Measurements from ENCODE around the gene OR5C1. TPM values are rescaled to one million over a fixed set of nuclear protein-coding genes. Genes with fewer than 3 reads are reported as not detected.

OR5C1 gene
- polyA plus RNA-seq, result not detected

DNA sequence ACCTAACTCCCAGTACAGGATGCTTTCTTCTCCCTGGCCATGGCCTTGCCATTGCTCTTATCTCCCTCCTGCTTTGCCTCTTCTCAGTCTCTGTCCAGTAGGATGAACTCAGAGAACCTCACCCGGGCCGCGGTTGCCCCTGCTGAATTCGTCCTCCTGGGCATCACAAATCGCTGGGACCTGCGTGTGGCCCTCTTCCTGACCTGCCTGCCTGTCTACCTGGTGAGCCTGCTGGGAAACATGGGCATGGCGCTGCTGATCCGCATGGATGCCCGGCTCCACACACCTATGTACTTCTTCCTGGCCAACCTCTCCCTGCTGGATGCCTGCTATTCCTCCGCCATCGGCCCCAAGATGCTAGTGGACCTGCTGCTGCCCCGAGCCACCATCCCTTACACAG, at the start of gene OR5C1:
OR5C1 (plus strand) TSS at position 103 of the 400 bp plus-strand sequence; CDS start at position 103, 0 bp downstream.
- Mint-ChIP-seq H3K4me1 (no peaks in the 10 kb centered on the region), H3K4me3 (no peak within 1 kb of the TSS), H3K9me3 (no peaks in the 10 kb centered on the region), H3K27me3 (ENCODE audit: low read depth in 3 of 3) (peaks cover 0 to 4% (median 4%) of the 10 kb centered on the region in 3 donors), H3K36me3 (peaks cover 0 to 3% (median 0%) of the 10 kb centered on the region in 3 donors), H3K27ac (no peak within 1 kb of the TSS)
- no peak for DNase-seq

DNA sequence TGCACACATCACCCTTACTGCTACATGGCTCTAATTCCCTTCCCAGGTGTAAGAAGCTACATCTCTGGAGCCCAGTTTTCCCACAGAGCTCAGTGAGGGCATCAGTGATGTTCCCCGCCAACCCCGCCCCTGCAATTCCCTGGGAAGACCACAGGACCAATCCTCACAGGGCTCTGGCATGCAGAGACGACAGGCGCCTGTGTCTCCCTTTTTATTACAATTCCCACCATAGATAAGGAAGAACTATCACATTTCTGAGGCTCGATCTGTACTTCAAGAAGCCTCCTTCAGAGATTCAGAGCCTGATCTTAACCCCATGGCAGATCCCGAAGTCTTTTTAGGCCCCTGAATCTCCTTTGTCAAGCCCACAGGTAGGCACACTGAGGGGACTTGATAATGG, 46.7 kb upstream of the OR5C1 start, which contains the start of gene OR1L6:
OR1L6 (plus strand) TSS at position 301 of the 400 bp plus-strand sequence. CDS start 7,545 bp downstream, outside the sequence.
- DNase-seq, result no peak
- peaks cover 0 to 3% (median 2%) of the 10 kb centered on the region in 3 donors for H3K27me3 Mint-ChIP-seq (ENCODE audit: low read depth in 3 of 3)
- H3K4me1 Mint-ChIP-seq, result no peaks in the 10 kb centered on the region
- H3K9me3 Mint-ChIP-seq, result peaks cover 3 to 15% (median 7%) of the 10 kb centered on the region in 6 donors
- no peak within 1 kb of the TSS for H3K27ac Mint-ChIP-seq
- H3K36me3 Mint-ChIP-seq, result peaks cover 0 to 3% (median 0%) of the 10 kb centered on the region in 3 donors
- no peak within 1 kb of the TSS for H3K4me3 Mint-ChIP-seq

DNA sequence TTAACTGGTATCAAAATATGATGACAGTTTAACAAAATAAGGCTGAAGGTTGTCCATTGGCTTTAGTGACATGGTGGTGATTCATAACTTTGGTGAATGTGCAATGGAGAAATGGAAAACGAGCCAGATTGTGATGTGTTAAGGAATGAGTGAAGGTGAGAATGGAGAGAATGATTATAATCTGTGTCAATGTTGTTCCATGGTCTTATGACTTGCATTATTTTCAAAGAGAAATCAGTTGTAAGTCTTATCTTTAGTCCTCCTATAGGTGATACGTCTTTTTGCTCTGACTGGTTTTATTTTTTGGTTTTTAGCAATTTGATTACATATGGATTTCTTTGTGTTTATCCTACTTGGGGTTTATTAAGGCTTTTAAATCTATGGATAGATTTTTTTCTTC, 33.9 kb upstream of the OR5C1 start:
- no peak for DNase-seq
- Mint-ChIP-seq H3K9me3 (peaks cover 6 to 28% (median 11%) of the 10 kb centered on the region in 6 donors), H3K4me1 (no peaks in the 10 kb centered on the region), H3K36me3 (peaks cover 8 to 18% (median 9%) of the 10 kb centered on the region in 3 donors), H3K27me3 (ENCODE audit: low read depth in 3 of 3) (peaks cover 0 to 10% (median 3%) of the 10 kb centered on the region in 3 donors), H3K27ac (no peak overlapping the region), H3K4me3 (no peak overlapping the region)

DNA sequence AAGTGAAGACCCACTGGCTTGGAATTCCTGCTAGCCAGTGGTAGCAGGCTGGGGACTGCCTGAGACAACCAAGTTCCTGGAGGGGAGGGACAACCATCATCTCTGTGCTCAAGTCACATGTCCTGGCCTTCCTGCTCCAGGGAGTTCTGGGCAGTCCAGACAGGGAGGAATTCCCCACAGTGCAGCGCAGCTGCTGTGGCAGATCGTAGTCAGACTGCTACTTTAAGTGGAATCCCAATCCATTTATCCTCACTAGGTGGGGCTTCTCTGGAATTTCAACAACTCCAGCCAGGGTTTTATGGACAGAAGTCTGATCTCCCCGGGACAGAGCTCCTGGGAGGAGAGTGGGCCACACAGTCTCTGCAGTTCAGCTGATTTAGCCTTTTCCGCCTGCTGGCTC, 20.9 kb upstream of the OR5C1 start:
- H3K4me1 Mint-ChIP-seq, result no peaks in the 10 kb centered on the region
- no peak overlapping the region for H3K4me3 Mint-ChIP-seq
- peaks cover 7 to 12% (median 9%) of the 10 kb centered on the region in 3 donors for H3K36me3 Mint-ChIP-seq
- no peak overlapping the region for H3K27ac Mint-ChIP-seq
- peaks cover 16 to 52% (median 34%) of the 10 kb centered on the region in 6 donors for H3K9me3 Mint-ChIP-seq
- peaks cover 0 to 2% (median 0%) of the 10 kb centered on the region in 3 donors for H3K27me3 Mint-ChIP-seq (ENCODE audit: low read depth in 3 of 3)
- DNase-seq, result no peak

GRCh38 chr9:122777052-122777451, 11.7 kb upstream of the OR5C1 start:
- no peak for DNase-seq
- H3K27me3 Mint-ChIP-seq (ENCODE audit: low read depth in 3 of 3), result peaks cover 2 to 3% (median 3%) of the 10 kb centered on the region in 3 donors
- no peaks in the 10 kb centered on the region for H3K4me1 Mint-ChIP-seq
- H3K27ac Mint-ChIP-seq, result no peak overlapping the region
- H3K4me3 Mint-ChIP-seq, result no peak overlapping the region
- H3K36me3 Mint-ChIP-seq, result no peaks in the 10 kb centered on the region
- H3K9me3 Mint-ChIP-seq, result peaks cover 0 to 15% (median 8%) of the 10 kb centered on the region in 6 donors

DNA sequence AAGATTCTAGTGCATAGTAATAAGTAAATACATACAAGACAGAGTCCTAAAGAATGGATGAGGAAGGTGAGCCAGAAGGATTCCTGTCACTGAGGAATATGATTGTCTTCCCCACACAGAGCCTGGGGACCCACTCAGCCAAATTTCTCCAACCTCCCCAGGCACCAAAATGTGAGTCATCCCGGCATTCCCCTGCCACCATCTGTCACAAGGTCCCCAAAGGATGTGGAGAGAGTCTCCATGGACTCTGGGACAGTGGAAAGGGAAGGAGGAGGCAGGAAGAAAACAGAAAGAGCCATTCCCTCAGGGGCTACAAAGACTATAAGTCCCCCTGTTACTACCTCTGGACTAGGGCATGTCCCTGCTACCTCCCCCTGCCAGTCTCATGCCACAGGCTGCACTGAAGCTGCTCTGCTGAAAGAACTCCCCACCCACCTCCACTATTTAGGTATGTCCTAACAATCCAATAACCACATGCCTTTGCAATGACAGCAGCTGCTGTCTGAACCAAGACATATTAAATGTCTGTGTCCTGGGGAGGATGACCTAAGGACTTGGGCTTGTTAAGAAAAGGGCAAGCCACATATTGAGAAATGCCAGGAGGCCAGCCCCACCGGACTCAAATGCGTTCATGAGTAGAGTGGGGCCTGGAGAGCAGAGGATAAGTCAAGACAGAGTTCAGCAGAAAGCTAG, 10.7 kb upstream of the OR5C1 start:
- no peak for DNase-seq
- H3K27ac Mint-ChIP-seq, result no peak overlapping the region
- H3K4me3 Mint-ChIP-seq, result no peak overlapping the region
- peaks cover 2% of the 10 kb centered on the region in 3 donors for H3K27me3 Mint-ChIP-seq (ENCODE audit: low read depth in 3 of 3)
- no peaks in the 10 kb centered on the region for H3K4me1 Mint-ChIP-seq
- peaks cover 0 to 6% (median 2%) of the 10 kb centered on the region in 6 donors for H3K9me3 Mint-ChIP-seq
- H3K36me3 Mint-ChIP-seq, result no peaks in the 10 kb centered on the region

DNA sequence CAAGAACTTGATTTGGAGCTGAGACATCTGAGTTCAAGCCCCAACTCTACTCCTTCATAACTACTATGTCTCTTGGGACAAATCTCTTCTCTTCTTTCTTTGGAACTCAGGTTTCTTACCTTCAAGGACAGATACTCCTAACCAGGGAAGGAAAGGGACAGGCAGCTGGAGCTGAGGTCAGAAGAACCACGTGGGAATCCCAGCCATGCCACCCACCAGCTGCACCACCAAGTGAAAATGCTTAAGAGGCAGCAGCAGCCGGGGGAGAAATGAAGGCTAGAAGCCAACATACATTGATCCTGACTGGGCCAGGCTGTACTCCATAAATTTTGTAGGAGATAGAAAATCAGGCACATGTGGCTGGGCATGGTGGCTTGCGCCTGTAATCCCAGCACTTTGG, 9.6 kb upstream of the OR5C1 start:
- Mint-ChIP-seq H3K9me3 (no peaks in the 10 kb centered on the region), H3K4me3 (no peak overlapping the region), H3K4me1 (no peaks in the 10 kb centered on the region), H3K27ac (no peak overlapping the region), H3K27me3 (ENCODE audit: low read depth in 3 of 3) (peaks cover 0 to 2% (median 2%) of the 10 kb centered on the region in 3 donors), H3K36me3 (no peaks in the 10 kb centered on the region)
- no peak for DNase-seq

DNA sequence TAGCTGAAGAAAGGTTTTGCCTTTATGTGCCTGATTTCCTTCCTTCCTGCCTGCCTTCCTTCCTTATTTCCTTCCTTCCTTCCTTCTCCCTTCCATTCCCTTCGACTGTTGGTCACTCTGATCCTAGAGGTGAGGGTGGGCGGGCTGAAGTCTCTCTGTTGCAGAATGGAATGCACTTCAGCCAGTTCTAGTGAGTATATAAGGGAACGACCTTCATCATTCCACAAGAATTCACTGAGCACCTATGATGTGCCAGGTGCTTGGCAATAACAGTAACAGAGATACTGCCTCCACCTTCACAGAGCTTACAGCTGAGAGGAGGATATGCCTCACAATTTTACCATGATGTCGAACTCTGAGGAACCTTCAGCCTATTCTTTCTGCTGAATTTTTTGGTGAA, 8.7 kb upstream of the OR5C1 start:
- H3K36me3 Mint-ChIP-seq, result no peaks in the 10 kb centered on the region
- no peaks in the 10 kb centered on the region for H3K9me3 Mint-ChIP-seq
- H3K4me1 Mint-ChIP-seq, result no peaks in the 10 kb centered on the region
- no peak for DNase-seq
- H3K27ac Mint-ChIP-seq, result no peak overlapping the region
- peaks cover 0 to 2% (median 2%) of the 10 kb centered on the region in 3 donors for H3K27me3 Mint-ChIP-seq (ENCODE audit: low read depth in 3 of 3)
- no peak overlapping the region for H3K4me3 Mint-ChIP-seq

GRCh38 chr9:122781671-122782070, 7.1 kb upstream of the OR5C1 start:
- H3K4me3 Mint-ChIP-seq, result no peak overlapping the region
- H3K4me1 Mint-ChIP-seq, result no peaks in the 10 kb centered on the region
- no peak overlapping the region for H3K27ac Mint-ChIP-seq
- no peak for DNase-seq
- no peaks in the 10 kb centered on the region for H3K9me3 Mint-ChIP-seq
- peaks cover 0 to 2% (median 2%) of the 10 kb centered on the region in 3 donors for H3K27me3 Mint-ChIP-seq (ENCODE audit: low read depth in 3 of 3)
- no peaks in the 10 kb centered on the region for H3K36me3 Mint-ChIP-seq

DNA sequence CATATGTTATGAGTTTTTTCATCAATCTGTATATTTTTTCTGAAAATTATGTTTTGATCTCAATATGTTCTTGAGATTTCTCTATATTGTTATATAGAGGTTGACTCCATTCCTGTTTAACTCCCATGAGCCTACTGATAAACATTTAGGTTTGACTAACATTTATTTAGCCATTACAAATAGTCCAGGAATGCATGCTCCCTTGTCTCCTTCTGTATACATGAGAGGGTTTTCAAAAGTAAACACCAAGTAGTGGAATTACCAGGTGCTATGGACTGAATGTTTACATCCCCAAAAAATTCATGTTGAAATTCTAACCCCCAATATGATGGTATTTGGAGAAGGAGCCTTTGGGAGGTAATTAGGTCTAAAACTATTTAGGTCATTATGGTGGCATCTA, 3.5 kb upstream of the OR5C1 start:
- Mint-ChIP-seq H3K36me3 (peaks cover 0 to 3% (median 0%) of the 10 kb centered on the region in 3 donors), H3K4me1 (no peaks in the 10 kb centered on the region), H3K27me3 (ENCODE audit: low read depth in 3 of 3) (no peaks in the 10 kb centered on the region), H3K4me3 (no peak overlapping the region), H3K27ac (no peak overlapping the region), H3K9me3 (no peaks in the 10 kb centered on the region)
- DNase-seq, result no peak

DNA sequence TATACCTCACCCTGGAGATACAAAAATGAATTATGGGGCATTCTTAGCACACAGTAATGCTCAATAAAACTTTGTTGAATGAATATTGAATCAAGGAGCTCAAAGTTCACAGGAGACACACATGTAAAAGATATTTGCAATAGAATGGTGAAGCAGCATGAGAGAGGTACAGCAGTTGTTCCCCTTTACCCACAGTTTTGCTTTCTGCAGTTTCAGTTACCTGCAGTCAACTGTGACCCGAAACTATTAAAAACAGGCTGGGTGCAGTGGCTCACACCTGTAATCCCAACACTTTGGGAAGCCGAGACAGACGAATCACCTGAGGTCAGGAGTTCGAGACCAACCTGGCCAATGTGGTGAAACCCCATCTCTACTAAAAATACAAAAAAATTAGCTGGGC, 2.4 kb upstream of the OR5C1 start:
- Mint-ChIP-seq H3K4me3 (no peak overlapping the region), H3K36me3 (peaks cover 0 to 3% (median 0%) of the 10 kb centered on the region in 3 donors), H3K4me1 (no peaks in the 10 kb centered on the region), H3K27me3 (ENCODE audit: low read depth in 3 of 3) (peaks cover 0 to 3% (median 3%) of the 10 kb centered on the region in 3 donors), H3K9me3 (no peaks in the 10 kb centered on the region), H3K27ac (no peak overlapping the region)
- no peak for DNase-seq

- H3K4me1 Mint-ChIP-seq, result no peaks in the 10 kb centered on the region
- DNase-seq, result no peak
- peaks cover 0 to 4% (median 4%) of the 10 kb centered on the region in 3 donors for H3K27me3 Mint-ChIP-seq (ENCODE audit: low read depth in 3 of 3)
- H3K27ac Mint-ChIP-seq, result no peak overlapping the region
- H3K4me3 Mint-ChIP-seq, result no peak overlapping the region
- no peaks in the 10 kb centered on the region for H3K9me3 Mint-ChIP-seq
- peaks cover 0 to 3% (median 0%) of the 10 kb centered on the region in 3 donors for H3K36me3 Mint-ChIP-seq
Measured at GRCh38 chr9:122789256-122790046, 718 bp downstream of the OR5C1 start.

DNA sequence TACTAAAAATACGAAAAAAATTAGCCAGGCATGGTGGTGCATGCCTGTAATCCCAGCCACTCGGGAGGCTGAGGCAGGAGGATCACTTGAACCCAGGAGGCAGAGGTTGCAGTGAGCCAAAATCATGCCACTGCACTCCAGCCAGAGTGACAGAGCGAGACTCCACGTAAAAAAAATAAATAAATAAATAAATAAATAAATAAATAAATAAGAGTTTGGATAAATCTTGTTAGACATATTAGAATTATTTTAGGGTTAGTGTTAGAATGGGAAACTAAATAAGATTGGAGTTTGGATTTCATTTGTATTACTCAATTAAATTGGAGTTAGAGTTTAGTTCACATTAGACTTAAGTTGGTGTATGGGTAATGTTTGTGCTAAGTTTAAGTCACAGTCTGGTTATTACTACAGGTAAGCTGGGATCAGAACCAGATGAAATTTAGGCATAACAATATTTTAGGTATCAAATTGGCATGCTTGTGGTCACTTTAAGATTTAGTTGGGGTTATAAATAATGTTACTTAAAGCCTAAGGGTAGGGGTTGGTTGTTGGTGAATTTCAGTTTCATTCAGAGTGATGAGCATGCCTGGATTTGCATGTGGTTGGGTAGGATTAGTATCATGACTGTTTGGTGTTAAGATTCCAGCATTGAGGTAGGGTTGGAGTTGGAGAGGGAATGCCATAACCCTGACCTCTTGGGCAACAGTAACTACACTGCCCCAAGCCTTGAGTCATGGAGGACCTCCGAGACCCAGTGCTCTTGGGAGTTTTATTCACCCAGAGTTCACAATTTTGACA, 3.3 kb downstream of the OR5C1 start:
- H3K27ac Mint-ChIP-seq, result no peak overlapping the region
- no peak overlapping the region for H3K4me3 Mint-ChIP-seq
- H3K9me3 Mint-ChIP-seq, result peaks cover 0 to 1% (median 0%) of the 10 kb centered on the region in 6 donors
- H3K4me1 Mint-ChIP-seq, result no peaks in the 10 kb centered on the region
- no peak for DNase-seq
- peaks cover 0 to 5% (median 4%) of the 10 kb centered on the region in 3 donors for H3K27me3 Mint-ChIP-seq (ENCODE audit: low read depth in 3 of 3)
- H3K36me3 Mint-ChIP-seq, result peaks cover 0 to under 1% (median 0%) of the 10 kb centered on the region in 3 donors
